GM04503 (cell line): Measurements from ENCODE around the gene METTL16.
A peak's percentile ranks its signal among the peaks of the same experiment; 100 is the strongest.
"Not testable (repeated sequence)": the region's sequence is repeated elsewhere in the genome, so short reads cannot be mapped to it uniquely, and the experiment has no call there.

Experiments
- DNase-seq: peaks from one replicate; pipeline ENCODE4 v3.0.0-alpha.2; 2012; ENCODE audit warnings: low read depth

The METTL16 gene

GRCh38 chr17:2450016-2450650 lies 61.6 kb downstream of the METTL16 start:
- no peak for DNase-seq

GRCh38 chr17:2449486-2449885 lies 62.2 kb downstream of the METTL16 start:
- DNase-seq = peak; percentile 7

GRCh38 chr17:2447479-2447878 lies 64.2 kb downstream of the METTL16 start:
- not testable (repeated sequence) for DNase-seq

- no peak for DNase-seq
Observed at GRCh38 chr17:2445638-2446037, 66.0 kb downstream of the METTL16 start.

DNA sequence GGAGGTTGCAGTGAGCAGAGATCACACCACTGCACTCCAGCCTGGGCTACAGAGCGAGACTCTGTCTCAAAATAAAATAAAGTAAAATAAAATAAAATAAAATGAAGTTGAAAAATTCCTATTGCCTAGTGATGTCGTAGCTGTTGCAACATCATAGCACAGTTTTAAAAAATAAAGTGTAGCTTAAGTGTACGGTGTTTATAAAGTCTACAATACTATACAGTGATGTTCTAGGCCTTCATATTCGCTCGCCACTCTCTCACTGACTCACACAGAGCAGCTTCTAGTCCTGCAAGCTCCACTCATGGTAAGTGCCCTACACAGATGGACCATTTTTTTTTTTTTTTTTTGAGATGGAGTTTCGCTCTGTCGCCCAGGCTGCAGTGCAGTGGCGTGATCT lies 67.3 kb downstream of the METTL16 start:
- no peak for DNase-seq

GRCh38 chr17:2442166-2442565 lies 69.5 kb downstream of the METTL16 start:
- DNase-seq = no peak

GRCh38 chr17:2440930-2441329 lies 70.8 kb downstream of the METTL16 start:
- DNase-seq = no peak

GRCh38 chr17:2439997-2440396 lies 71.7 kb downstream of the METTL16 start:
- peak; percentile 35 for DNase-seq

- DNase-seq = no peak
Observed at GRCh38 chr17:2438823-2439222, 72.9 kb downstream of the METTL16 start.

GRCh38 chr17:2436316-2436905 lies 75.3 kb downstream of the METTL16 start:
- DNase-seq = no peak

- no peak for DNase-seq
Observed at GRCh38 chr17:2435862-2436261, 75.8 kb downstream of the METTL16 start.

DNA sequence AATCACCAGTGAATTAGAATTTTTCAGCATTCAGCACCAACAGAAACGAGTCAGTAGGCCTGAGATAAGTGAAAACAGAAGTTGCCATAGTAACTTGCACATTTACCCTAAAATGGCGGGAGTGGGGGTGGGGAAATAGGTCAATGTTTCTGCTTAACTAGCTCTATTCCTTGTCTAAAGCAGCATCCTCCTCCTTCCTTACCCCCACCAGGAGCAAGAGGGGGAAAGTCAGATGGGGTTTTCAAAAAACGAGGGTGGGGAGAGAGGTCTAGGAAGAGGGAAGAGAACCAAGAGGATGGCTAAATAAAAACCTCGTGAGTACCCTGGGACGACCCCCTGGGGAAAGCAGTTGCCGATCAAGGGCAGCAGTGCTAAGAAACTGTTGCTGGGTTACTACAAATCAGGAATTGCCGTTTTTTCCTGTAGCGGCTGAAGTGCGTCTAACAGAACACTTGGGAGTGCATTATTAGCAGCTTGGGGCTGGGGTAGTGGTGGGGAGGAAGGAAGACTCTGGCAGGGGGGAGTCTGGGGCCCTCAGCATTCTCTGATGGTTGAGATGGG lies 76.4 kb downstream of the METTL16 start:
- no peak for DNase-seq

DNA sequence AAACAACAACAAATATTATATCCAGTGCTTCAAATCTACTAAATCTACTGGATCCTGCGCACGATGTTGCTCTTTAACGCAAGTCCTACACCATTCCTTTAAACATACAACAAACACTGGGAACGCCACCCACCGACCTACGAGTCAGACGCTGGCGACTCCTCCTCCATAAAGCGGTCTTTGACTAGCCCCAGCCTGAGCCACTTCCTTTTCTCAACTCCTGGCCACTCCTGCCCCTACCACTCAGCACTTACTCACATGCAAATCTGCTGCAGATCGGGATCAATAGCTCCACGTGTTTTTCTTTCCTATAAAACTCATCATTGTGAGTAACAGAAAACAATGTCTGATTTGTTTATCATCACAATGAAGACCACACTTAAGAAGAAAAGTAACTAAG lies 78.0 kb downstream of the METTL16 start:
- DNase-seq = no peak

GRCh38 chr17:2427910-2428309 lies 83.8 kb downstream of the METTL16 start:
- no peak for DNase-seq

- no peak for DNase-seq
Observed at GRCh38 chr17:2427215-2427614, 84.5 kb downstream of the METTL16 start.

- no peak for DNase-seq
Observed at GRCh38 chr17:2423271-2423670, 88.4 kb downstream of the METTL16 start.

- DNase-seq = no peak
Observed at GRCh38 chr17:2421315-2422147, 90.2 kb downstream of the METTL16 start.

GRCh38 chr17:2420176-2420575 lies 91.5 kb downstream of the METTL16 start:
- DNase-seq = no peak

DNA sequence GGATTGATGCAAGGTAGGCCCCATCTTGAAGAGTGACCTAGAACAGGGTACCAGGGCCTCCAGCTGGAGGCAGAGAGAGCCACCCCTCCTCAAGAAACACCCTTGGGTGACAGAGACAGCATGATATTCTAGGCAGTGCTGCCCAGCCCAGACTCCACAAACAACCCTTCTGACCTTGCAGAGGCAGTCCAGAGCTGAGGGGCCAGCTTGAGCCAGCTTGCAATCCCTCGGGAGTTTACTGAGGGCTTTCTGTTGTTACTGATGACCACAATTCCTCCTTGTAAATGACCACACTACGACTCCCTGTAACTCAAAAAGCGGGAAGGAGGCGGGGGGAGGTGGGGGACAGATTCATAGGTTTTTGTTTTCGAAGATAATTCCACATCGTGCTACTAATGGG lies 92.2 kb downstream of the METTL16 start:
- no peak for DNase-seq

GRCh38 chr17:2418572-2418971 lies 93.1 kb downstream of the METTL16 start:
- DNase-seq = no peak

GRCh38 chr17:2416010-2416734 lies 95.5 kb downstream of the METTL16 start:
- no peak for DNase-seq

GRCh38 chr17:2415081-2415480 lies 96.6 kb downstream of the METTL16 start:
- no peak for DNase-seq
